HG03280 (cell line): ENCODE data around the gene CBFB.
"Not testable (repeated sequence)": the region's sequence is repeated elsewhere in the genome, so short reads cannot be mapped to it uniquely, and the experiment has no call there.

Experiments
- ATAC-seq: cut with Tn5 transposase; IDR thresholded peaks from one replicate; pipeline ENCODE4 v1.9.1; 2021; ENCODE audit warnings: mild to moderate bottlenecking, moderate library complexity; ENCODE audit not compliant: unreplicated experiment

Gene CBFB

DNA sequence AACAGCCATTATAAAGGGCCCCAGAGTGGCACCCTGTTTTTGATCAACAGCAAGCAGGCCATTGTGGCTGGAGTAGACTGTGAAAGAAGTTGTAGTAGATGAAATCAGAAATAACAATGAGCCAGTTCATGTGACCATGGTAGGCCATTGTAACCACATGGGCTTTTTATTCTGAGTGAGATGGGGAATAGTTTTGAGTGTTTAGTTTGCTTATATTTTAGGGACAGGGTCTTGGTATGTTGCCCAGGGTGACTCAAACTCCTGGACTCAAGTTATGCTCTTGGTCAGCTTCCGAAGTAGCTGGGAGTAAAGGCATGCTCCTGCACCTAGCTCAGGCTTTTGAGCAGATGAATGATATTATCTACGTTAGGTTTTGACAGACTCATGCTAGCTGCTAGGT is 12.0 kb downstream of the CBFB start:
- ATAC-seq = no peak

- ATAC-seq = not testable (repeated sequence)
Observed at GRCh38 chr16:67041520-67041919, 12.6 kb downstream of the CBFB start.

- ATAC-seq = no peak
Observed at GRCh38 chr16:67043420-67043819, 14.5 kb downstream of the CBFB start.

- no peak for ATAC-seq
Observed at GRCh38 chr16:67050796-67051195, 21.8 kb downstream of the CBFB start.

GRCh38 chr16:67052399-67052798 is 23.4 kb downstream of the CBFB start:
- no peak for ATAC-seq

- no peak for ATAC-seq
Observed at GRCh38 chr16:67053767-67054334, 24.9 kb downstream of the CBFB start.

- no peak for ATAC-seq
Observed at GRCh38 chr16:67054901-67055300, 26.0 kb downstream of the CBFB start.

DNA sequence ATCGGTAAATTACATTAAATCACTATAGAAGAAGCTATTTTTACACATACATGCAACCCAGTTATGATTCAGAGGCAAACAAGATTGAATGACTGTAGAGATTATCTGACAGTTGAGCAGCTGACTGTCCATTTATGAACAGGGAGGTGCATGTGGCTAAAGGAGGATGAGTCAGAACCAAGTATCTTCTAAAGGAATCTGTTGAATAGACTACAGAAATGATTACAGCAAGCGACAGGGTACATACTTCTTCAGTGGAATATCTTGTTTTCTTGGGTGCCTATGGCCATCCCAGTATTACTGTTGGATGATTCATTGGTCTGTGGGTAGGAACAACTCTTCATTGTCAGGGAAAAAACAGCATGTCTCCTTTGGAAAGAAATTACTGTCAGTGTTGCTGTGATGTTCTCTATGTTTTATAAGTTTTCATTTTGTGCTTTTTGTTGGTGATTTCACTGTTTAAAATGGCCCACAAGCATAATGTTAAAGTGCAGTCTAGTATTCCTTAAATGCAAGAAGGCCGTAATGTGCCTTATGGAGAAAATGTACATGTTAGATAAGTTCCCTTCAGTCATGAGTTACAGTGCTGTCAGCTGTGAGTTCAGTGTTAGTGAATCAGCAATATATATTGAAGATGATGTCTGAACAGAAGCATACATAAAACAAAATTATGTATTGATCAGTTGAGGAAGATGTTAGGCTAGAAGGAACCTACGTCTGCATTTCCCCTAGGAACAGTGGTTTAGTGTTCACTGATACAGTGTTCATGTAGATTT is 27.0 kb downstream of the CBFB start:
- ATAC-seq = peak; percentile 47

DNA sequence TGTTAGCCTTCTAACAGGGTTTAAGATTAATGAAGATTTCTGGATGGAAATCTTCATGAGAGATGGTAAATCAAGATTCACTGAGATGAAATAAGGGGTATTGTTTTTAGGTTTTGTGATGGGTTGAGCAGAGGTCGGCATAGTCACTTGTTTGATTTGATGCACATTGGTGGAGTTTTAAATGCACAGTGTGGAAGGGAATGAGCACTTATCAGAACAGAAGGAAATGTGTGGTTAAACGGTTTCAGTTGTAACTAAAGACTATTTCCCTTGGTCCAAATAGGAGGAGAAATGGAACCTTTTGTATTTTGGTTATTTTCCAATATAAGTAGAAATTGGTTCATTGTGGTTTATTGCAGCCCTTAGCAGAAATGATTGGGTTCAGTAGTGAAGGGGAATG is 34.1 kb downstream of the CBFB start:
- no peak for ATAC-seq

DNA sequence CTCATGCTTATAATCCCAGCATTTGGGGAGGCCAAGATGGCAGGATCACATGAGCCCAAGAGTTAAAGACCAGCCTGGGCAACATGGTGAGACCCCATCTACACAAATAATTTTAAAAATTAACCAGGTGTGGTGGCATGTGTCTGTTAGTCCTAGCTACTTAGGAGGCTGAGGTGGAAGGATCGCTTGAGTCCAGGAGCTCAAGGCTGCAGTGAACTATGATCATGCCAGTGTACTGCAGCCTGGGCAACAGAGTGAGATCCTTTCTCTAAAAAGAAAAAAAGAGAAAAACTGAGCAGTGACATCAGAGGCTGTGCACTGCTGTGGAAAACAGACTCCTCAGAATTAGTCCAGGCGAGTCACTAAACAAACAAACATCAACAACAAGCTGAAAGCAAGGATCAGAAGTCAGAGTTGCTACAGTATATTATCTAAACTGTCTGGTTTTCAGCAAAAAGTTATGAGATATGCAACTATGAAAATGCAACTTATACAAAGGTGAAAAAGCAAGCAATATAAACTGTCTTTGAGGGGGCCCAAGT is 39.3 kb downstream of the CBFB start:
- ATAC-seq = no peak

DNA sequence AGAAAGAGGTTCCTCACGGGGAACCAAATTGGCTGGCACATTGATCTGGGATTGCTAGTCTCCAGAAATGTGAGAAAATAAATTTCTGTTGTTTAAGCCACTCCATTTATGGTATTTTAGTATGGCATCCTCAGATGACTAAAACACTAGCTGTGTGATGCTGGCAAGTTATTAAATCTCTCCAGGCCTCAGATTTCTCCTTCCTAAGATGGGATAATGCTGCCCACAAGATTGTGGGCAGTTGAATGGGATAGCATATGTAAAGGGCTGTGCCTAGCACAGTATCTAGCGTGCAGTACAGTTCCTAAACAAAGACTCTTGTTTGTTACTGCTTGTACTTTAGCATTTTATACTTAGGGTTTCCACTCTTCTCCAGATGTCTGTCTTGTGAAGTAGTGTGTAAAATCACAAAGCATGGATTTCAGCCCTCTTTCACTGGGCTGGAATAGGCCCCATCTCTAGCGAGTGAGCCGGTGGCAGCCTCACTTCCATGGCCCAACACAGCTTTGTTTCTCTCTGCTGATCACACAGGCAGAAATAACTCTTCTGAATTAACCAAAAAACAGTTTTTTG is 42.6 kb downstream of the CBFB start:
- ATAC-seq = no peak

- ATAC-seq = no peak
Observed at GRCh38 chr16:67075331-67075730, 46.4 kb downstream of the CBFB start.

DNA sequence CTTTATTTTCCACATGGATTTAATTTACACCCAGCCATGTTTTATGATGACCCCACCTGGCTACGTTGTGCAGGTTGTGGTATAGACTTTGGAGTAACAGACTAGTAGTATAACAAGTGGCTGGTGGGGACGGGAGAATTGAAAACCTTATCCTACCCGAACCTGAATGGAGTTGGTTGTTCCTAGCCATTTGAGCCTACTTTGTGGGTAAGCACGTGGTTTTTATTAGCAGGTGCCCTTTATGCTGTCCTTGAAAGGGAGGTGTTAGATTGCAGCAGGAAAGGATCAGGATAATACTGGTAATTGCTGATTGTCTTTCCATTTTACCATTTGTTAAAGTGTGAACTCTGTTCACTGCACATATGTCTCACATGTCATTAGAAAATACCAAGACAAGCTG is 48.9 kb downstream of the CBFB start:
- ATAC-seq = no peak

DNA sequence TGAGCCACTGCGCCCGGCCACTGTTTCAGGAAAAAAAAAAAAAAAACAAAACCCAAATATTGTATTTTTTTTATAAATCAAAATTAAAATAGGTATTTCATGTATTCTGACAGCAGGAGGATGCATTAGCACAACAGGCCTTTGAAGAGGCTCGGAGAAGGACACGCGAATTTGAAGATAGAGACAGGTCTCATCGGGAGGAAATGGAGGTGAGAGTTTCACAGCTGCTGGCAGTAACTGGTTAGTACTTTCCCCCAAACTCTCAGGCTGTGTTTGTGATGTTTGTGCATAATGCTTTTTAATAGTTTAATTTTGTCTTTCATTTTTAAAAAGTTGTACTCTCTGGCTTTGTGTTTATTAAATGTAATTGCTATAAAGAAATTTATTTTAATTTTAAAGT is 53.2 kb downstream of the CBFB start:
- no peak for ATAC-seq

DNA sequence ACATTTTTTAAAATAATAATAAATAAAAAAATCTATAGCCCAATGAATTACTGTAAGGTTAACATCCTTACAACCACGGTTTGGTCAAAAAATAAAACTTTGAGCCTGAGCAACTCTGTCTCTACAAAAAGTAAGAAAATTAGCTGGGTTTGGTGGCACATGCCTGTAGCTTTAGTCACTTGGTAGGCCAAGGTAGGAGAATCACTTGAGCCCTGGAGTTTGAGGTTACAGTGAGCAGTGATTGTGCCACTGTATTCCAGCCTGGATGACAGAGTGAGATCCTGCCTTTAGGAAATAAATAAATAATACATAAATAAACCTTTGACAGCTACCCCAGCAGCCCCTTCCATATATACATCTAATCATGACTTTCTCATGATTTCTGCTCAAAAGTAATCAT is 53.9 kb downstream of the CBFB start:
- ATAC-seq = no peak

- ATAC-seq = peak; percentile 65
Observed at GRCh38 chr16:67084345-67085028, 55.5 kb downstream of the CBFB start.

DNA sequence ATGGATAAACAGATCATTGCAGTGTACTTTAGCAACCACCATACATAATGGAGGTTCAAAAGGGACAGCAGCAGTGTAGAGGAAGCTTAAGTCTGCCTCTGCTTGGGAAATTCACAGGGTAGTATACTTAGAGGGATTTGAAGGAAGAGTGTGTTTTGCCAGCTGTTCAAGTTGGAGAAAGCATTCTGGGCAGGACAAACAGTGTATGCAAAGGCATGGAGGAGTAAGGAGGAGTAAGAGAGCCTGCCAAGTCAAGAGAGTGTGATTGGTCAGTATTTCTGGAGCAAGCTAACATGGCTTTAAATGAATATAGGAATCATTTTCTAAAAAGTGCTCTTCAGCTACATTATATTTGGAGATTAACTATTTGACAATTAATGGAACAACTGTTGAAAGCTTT is 57.9 kb downstream of the CBFB start:
- no peak for ATAC-seq

- ATAC-seq = no peak
Observed at GRCh38 chr16:67087291-67087690, 58.3 kb downstream of the CBFB start.

DNA sequence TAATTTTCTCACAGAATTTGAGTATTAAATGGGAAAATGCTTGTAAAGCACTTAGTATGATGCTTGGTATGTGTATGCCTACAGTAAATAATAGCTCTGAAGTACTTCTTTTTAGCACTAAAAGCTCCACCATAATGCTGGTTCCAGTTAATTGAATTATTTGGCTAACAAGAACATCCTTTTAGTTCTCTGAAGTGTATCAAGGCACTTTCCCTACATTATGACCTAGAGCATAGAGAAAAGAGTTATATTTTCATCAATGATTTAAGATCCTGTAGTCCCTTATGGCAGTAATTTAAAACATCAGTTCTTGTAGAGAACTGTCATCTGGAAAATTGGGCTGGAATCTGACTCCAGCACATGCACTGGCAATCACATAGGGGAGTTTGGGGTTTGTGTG is 58.9 kb downstream of the CBFB start:
- no peak for ATAC-seq

DNA sequence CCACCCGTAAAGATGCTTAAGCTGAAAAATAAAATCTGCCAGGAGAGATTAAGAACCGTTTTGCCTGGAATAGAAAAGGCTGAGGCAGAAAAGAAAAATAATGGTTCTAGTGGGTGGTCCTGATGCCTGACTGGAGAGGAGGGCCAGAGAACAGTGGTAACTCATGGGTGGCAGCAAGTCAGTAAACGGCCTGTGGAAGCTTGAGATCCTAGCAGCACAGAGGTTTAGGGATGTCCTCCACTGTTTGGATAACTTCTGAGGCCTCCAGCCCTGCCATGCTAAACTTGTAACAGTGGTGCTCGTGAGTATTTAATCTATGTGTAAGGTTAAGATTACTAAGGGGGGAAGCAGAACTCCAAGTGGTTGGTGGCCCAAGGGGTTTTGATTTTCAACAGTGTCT is 59.6 kb downstream of the CBFB start:
- ATAC-seq = no peak

GRCh38 chr16:67089101-67089500 is 60.2 kb downstream of the CBFB start:
- no peak for ATAC-seq
